Body of pancreas (tissue), 4 donors: Measurements from ENCODE around the gene BCAM. TPM values are rescaled to one million over a fixed set of nuclear protein-coding genes. Genes with fewer than 3 reads are reported as not detected.
"Not testable (repeated sequence)": the region's sequence is repeated elsewhere in the genome, so short reads cannot be mapped to it uniquely, and the experiment has no call there.

ENCODE experiments used
- ATAC-seq: fragments of 150-250 bp; one replicate; pipeline ENCODE4 v1.9.1; 2016
- DNase-seq, 4 donors: peaks; one replicate each; pipeline ENCODE4 v3.0.0-alpha.2; 2019
- H3K27ac ChIP-seq, 4 donors: fragments of 200-600 bp; sonication (generic); 1 replicate in 3 of 4; 2 replicates in 1 of 4; pipeline versions ENCODE4 v1.5.1 to v1.6.1; 2016 to 2019; ENCODE audit warnings: mild to moderate bottlenecking in 1 of 4, mixed read lengths in 1 of 4, moderate library complexity in 1 of 4
- H3K27me3 ChIP-seq, 2 donors: fragments of 200-600 bp; sonication (generic); one replicate each; pipeline ENCODE4 v1.6.0; 2016; ENCODE audit warnings: mild to moderate bottlenecking in 1 of 2
- H3K36me3 ChIP-seq, 2 donors: fragments of 200-600 bp; sonication (generic); replicated peaks in 1 of 2; 2 replicates each; pipeline ENCODE4 v1.5.1; 2016; ENCODE audit warnings: low read depth in 2 of 2; ENCODE audit not compliant: insufficient read depth in 1 of 2
- H3K4me1 ChIP-seq: fragments of 200-600 bp; sonication (generic); one replicate; pipeline ENCODE4 v1.6.0; 2016
- H3K4me3 ChIP-seq, 2 donors: fragments of 200-600 bp; sonication (generic); 1 replicate in 1 of 2; 2 replicates in 1 of 2; pipeline ENCODE4 v1.5.1; 2016 to 2019
- H3K9me3 ChIP-seq, 3 donors: fragments of 200-600 bp; sonication (generic); 1 replicate in 2 of 3; 2 replicates in 1 of 3; pipeline ENCODE4 v1.5.1; 2016
- CTCF ChIP-seq, 7 experiments: fragments of 450-650 bp in 4 of 7; fragments of 200-600 bp in 3 of 7; sonication (generic) in 3 of 7; IDR thresholded peaks; one replicate each; pipeline ENCODE4 v1.5.1; 2016 to 2019; ENCODE audit warnings: antibody characterized with exemption in 7 of 7
- POLR2A ChIP-seq, 3 donors: fragments of 450-650 bp; IDR thresholded peaks; one replicate each; pipeline ENCODE4 v1.6.1; 2016; ENCODE audit warnings: antibody characterized with exemption in 3 of 3, mild to moderate bottlenecking in 2 of 3
- WGBS, 2 donors: methylation state at CpG; one replicate each; pipeline ENCODE4 v1.1.5; 2017; 5-methylcytosine and 5-hydroxymethylcytosine counted together
- intact Hi-C: fragments of 100-400 bp; cut with DNase I; formaldehyde crosslinking; loops from one replicate; pipeline ENCODE4 v1.15.1; 2023
- total RNA-seq, 2 donors: library from RNA; depleted of rRNA; stranded (reverse); fragments of >200 nt; gene quantifications; one replicate each; pipeline ENCODE4 v1.1.0, GENCODE V29; 2016

The BCAM gene
- total RNA-seq, 2 donors from 2014 or later, result 89.2 to 89.3 TPM

- H3K4me1 ChIP-seq, result peaks cover 18% of the 10 kb centered on the region
- DNase-seq (no peak), ATAC-seq (no peak)
- H3K9me3 ChIP-seq, result no peaks in the 10 kb centered on the region
- TF ChIP-seq POLR2A (IDR thresholded peaks at IDR 0.05), result no peak
- TF ChIP-seq CTCF (IDR thresholded peaks at IDR 0.05), result no peak
- WGBS, 2 donors, result 79 to 86% methylated on average over 14 to 23 of the region's 23 CpGs
- intact Hi-C loops, result no loop called here
- no peaks in the 10 kb centered on the region for H3K36me3 ChIP-seq
- H3K27me3 ChIP-seq, result no peaks in the 10 kb centered on the region
- H3K27ac ChIP-seq, result no peak overlapping the region
- H3K4me3 ChIP-seq, result no peak overlapping the region
Measured at GRCh38 chr19:44776402-44777096, 32.4 kb upstream of the BCAM start.

GRCh38 chr19:44777715-44778347, 31.1 kb upstream of the BCAM start, which contains the start of gene CBLC:
TSS of gene CBLC (plus strand) at chr19:44777890. CDS start at chr19:44777932, 42 bp downstream.
- ATAC-seq, result peak; percentile 97
- peaks cover 18% of the 10 kb centered on the region for H3K4me1 ChIP-seq

GRCh38 chr19:44779150-44779549, 29.8 kb upstream of the BCAM start:
- Histone ChIP-seq H3K4me1 (peaks cover 19% of the 10 kb centered on the region), H3K9me3 (no peaks in the 10 kb centered on the region), H3K27ac (peak overlapping the region in 1 of 4 donors; percentile 7), H3K27me3 (no peaks in the 10 kb centered on the region), H3K36me3 (no peaks in the 10 kb centered on the region), H3K4me3 (no peak overlapping the region)
- WGBS, 2 donors, result 91 to 92% methylated on average over 1 to 2 of the region's 2 CpGs
- no peak for DNase-seq
- intact Hi-C loops, result no loop called here
- no peak for TF ChIP-seq CTCF (IDR thresholded peaks at IDR 0.05)
- TF ChIP-seq POLR2A (IDR thresholded peaks at IDR 0.05), result no peak
- ATAC-seq, result no peak

More at GRCh38 chr19:44777715-44778347, 31.1 kb upstream of the BCAM start, which contains the start of gene CBLC:
- intact Hi-C loops, result no loop called here
- WGBS, 2 donors, result 0 to 3% methylated on average over 2 to 46 of the region's 47 CpGs
- Histone ChIP-seq H3K27ac (peak within 1 kb of the TSS; percentile 60 to 87 (median 78)), H3K4me3 (peak within 1 kb of the TSS; percentile 38 to 50), H3K36me3 (no peaks in the 10 kb centered on the region), H3K27me3 (no peaks in the 10 kb centered on the region), H3K9me3 (no peaks in the 10 kb centered on the region)
- TF ChIP-seq POLR2A (IDR thresholded peaks at IDR 0.05) (peak; percentile 70 to 83 (median 82)), CTCF (IDR thresholded peaks at IDR 0.05) (peak in 5 of 7 experiments; percentile 7 to 42 (median 29))
- peak; percentile 87 to 97 (median 95) for DNase-seq

GRCh38 chr19:44781694-44782093, 27.2 kb upstream of the BCAM start:
- H3K27ac ChIP-seq, H3K36me3 ChIP-seq, H3K9me3 ChIP-seq, H3K27me3 ChIP-seq, H3K4me3 ChIP-seq, intact Hi-C loops, ATAC-seq, DNase-seq: not testable (repeated sequence)
- H3K4me1 ChIP-seq, result peaks cover 25% of the 10 kb centered on the region
- WGBS, 2 donors, result 48 to 86% methylated on average over 1 to 2 of the region's 2 CpGs

GRCh38 chr19:44782729-44783128, 26.2 kb upstream of the BCAM start:
- no peak overlapping the region for H3K4me3 ChIP-seq
- DNase-seq (no peak), ATAC-seq (no peak)
- H3K9me3 ChIP-seq, result no peaks in the 10 kb centered on the region
- no peak for TF ChIP-seq CTCF (IDR thresholded peaks at IDR 0.05)
- no peak for TF ChIP-seq POLR2A (IDR thresholded peaks at IDR 0.05)
- H3K27me3 ChIP-seq, result no peaks in the 10 kb centered on the region
- intact Hi-C loops, result no loop called here
- WGBS, 2 donors, result 88 to 92% methylated on average over 5 of the region's 5 CpGs
- no peak overlapping the region for H3K27ac ChIP-seq
- peaks cover 17% of the 10 kb centered on the region for H3K4me1 ChIP-seq
- H3K36me3 ChIP-seq, result peaks cover 0 to 8% of the 10 kb centered on the region in 2 donors
